ELR (cell line): ENCODE data around the gene RAB18.
"Not testable (repeated sequence)": the region's sequence is repeated elsewhere in the genome, so short reads cannot be mapped to it uniquely, and the experiment has no call there.

Experiments
- DNase-seq: peaks from one replicate; pipeline ENCODE4 v3.0.0-alpha.2; 2015; ENCODE audit warnings: low read depth

The RAB18 gene

GRCh38 chr10:27504007-27504807 is at the start of gene RAB18:
RAB18 (plus strand) TSS chr10:27504304; CDS start chr10:27504370, 66 bp downstream.
- DNase-seq, result peak; percentile 98

DNA sequence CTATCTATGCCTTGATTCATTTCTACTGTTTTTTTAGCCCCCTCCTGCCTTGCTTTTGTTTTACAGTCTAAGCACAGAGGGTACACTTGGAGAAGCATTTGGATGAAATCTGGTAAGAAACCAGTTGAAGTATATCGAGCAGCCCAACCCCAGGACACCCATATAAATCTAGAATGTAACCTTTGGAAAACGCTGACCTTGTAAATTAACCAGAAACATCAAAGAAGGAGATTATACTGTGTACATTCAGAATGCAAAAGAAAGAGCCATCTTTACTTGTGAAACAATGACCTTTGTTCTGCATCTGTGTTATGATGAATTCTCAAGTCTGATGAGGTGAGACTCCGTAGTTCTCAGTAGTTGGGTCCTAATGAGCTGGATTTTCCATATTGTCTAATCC is 49.3 kb upstream of the RAB18 start:
- DNase-seq, result no peak

- no peak for DNase-seq
Observed at GRCh38 chr10:27457261-27457945, 46.7 kb upstream of the RAB18 start.

DNA sequence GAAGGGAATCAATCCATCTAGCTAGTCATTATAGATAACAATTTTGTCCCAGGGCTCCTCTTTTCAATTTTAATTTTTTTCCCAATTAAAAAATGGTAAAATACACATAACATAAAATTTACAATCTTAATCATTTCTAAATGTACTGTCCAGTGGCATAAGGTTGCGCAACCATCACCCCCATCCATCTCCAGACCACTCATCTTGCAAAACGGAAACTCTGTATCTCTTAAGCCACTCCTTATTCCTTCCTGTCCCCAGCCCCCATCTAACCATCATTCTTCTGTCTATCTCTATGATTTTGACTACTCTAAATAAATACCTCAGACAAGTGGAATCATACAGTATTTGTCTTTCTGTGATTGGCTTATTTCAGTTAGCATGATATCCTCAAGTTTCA is 46.1 kb upstream of the RAB18 start:
- no peak for DNase-seq

- DNase-seq, result no peak
Observed at GRCh38 chr10:27461312-27461711, 42.8 kb upstream of the RAB18 start.

DNA sequence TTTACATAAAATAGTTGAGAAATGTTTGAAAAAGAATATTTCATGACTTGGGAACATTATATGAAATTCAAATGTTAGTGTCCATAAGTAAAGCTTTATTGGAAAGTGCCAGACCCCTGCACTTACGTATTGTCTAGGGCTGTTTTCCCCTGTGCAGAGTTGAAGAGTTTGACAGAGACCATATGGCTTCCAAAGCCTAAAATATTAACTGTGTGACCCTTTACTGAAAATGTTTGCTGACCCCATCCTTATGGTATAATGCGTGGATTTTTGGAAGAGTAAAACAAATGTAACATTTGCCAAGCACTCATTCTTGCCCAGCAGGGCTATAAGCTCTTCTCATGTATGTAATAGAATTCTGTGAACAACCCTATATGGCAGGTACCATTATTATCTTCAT is 40.1 kb upstream of the RAB18 start:
- no peak for DNase-seq

- DNase-seq, result no peak
Observed at GRCh38 chr10:27464993-27465392, 39.1 kb upstream of the RAB18 start.

DNA sequence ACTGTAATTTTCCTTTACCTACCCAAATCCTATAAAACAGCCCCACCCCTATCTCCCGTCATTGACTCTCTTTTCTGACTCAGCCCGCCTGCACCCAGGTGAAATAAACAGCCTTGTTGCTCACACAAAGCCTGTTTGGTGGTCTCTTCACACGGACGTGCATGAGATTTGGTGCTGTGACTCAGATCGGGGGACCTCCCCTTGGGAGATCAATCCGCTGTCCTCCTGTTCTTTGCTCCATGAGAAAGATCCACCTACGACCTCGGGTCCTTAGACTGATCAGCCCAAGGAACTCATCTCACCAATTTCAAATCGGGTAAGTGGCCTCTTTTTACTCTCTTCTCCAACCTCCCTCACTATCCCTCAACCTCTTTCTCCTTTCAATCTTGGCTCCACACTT is 38.5 kb upstream of the RAB18 start:
- DNase-seq, result not testable (repeated sequence)

DNA sequence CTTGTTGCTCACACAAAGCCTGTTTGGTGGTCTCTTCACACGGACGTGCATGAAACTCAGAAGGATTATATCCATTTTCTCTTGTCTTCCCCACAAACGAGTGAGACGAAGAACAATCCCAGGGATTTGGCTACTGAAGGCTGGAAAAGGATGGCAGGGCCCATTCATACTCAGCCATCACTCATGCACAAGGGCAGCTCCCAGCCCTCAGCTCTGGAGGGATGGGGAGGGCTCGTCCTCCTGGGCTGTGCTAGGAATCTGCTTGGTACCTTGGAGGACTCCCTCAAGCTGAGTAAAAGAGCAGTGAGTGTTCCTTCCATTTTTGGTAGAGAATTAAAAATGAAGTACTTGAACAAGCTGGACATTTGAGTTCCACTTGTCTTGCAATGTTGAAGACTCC is 33.2 kb upstream of the RAB18 start:
- DNase-seq, result no peak

DNA sequence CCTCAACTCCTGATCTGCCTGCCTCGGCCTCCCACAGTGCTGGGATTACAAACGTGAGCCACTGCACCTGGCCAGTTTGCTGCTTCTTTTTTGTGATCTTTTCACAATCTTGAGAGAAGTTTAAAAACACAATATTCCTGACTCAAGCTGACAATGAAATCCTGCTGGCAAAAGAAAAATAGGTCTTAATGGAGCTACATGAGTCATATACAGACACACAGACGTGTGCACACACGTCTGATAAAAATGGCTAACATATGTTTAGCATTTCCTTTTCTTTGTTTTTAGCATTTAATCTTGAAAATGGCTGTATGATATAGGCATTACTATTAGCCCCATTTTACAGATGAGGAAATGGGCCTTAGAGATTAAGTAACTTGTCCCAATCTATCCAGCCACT is 29.4 kb upstream of the RAB18 start:
- no peak for DNase-seq

DNA sequence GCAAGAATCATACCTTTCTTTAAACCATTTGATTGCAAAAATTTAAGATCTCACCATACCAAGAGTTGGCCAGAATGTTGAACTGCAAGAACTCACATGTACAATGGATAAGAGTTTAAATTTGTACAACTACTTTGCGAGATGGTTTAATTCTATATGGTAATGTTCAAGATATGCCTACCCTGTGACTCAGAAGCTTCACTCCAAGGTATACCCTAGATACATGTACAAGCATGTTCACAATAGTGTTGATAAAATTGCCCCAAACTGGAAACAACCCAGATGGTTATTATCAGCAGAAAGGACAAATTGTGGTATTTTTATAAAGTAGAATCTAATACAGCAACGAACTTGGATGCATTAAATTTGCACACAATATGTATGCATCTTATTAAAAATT is 25.1 kb upstream of the RAB18 start:
- DNase-seq, result no peak

DNA sequence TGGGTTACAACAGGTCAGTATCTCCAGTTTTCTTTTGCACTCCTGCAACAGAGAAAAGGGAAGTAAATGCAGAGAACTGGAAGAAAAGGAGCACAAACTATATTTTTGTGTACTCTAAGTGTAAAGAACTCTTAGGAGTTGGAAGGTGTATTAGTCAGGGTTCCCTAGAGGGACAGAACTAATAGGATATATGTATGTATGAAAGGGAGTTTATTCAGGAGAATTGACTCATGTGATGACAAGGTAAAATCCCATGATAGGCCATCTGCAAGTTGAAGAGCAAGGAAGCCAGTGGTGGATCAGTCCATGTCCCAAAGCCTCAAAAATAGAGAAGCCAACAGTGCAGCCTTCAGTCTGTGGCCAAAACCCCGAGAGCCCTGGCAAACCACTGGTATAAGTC is 22.6 kb upstream of the RAB18 start:
- no peak for DNase-seq

DNA sequence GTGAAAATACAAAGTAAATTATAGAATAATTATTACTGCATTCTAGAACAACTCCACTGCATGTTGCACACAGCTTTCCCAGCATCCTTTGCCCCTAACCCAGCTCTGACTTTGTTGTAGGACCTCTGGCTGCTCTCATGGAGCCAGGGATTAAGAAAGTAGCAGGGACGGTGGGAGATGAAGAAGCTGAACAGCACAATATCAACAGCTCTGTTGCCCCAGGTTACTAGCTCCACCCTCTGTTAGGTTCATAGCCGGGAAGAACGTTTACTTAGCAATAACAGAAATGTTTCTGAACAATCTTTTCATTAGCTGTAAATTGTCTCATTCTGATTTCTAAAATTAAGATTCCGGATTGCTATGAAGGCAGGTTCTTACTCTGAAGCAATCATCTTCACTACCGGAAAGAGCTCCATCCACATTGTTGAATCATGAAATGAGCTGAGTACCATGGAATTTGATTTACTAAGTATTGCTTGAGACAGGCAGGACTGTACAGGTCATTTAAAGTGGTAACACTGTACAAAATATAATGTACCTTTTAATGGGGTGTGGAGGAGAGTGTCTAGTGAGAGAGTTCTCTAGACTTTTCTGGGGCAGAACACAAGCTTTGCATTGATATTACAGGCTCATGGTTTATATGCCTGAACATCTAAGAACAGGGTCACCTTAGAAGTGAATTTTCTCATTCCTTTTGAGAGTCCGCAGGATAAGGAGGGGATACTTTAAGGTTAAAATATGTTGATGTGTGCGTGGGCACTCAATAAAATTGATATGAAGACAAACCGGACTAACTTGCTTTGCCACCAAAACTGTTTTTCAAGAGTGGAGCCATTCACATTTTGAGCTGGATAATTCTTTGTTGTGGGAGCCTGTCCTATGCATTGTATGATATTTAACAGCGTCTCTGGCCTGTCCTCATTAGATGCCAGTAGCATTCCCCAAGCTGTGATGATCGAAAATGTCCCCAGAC is 20.8 kb upstream of the RAB18 start:
- DNase-seq, result peak; percentile 71

- DNase-seq, result no peak
Observed at GRCh38 chr10:27485368-27485767, 18.7 kb upstream of the RAB18 start.

DNA sequence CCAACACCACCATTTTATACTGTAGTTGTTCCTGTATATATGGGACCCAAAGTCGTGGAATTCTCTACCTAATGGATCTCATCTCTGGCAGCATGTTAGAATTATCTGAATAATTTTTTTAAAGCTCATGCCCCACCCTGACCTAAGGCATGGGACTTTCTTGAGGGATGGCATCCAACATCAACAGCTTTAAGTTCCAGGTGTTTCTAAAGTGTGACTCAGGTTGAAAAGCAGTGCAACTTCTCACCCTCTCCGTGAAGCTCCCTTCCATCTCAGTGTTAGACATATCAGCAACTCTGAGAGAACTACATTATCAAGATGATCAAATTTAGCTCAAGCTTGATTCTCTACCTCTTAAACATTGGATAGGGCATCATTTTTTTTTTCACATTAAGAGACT is 18.1 kb upstream of the RAB18 start:
- DNase-seq, result no peak

- DNase-seq, result peak; percentile 19
Observed at GRCh38 chr10:27490807-27491206, 13.3 kb upstream of the RAB18 start.

GRCh38 chr10:27494116-27494805 is 9.8 kb upstream of the RAB18 start:
- DNase-seq, result no peak

DNA sequence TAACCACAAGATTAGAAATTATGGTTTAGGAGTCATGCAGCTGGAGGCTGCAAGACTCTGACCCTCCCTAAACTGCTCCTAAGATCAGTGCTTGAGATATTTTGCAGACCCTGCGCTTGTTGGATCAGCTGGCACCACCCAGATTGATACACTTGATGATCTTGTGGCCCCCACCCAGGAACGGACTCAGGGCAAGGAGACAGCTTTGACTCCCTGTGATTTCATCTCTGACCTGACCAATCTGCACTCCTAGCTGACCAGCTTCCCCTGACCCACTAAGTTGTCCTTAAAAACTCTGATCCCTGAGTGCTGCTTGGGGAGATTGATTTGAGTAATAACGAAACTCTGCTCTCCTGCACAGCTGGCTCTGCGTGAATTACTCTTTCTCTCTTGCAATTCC is 8.0 kb upstream of the RAB18 start:
- no peak for DNase-seq

GRCh38 chr10:27500096-27500495 is 4.0 kb upstream of the RAB18 start:
- DNase-seq, result no peak

- no peak for DNase-seq
Observed at GRCh38 chr10:27500886-27501285, 3.2 kb upstream of the RAB18 start.

DNA sequence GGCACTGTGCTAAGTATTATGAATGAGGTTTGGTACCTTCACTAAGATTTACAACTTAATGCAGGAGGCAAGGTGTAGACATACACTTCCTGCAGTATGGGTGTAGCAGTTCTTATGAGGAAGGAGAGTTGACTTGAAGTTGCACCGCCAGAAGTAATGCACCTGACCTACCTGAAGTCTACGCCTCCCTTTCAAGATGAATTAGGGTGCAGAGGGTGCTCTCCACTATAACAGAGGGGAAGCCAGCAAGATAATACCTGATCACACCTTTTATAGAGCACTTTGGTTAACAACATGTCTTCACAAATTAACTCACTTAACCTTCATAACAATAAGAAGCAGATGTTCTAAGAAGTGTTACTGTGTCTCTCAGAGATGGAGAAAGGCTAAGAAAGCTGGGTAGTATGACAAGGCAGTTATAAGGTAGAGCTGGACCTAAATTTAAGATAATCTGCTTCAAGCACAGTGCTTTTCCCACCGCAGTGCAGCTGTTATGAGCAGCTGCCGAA is 552 bp upstream of the RAB18 start:
- no peak for DNase-seq
